H9 (cell line): ENCODE data around the gene MBD3L3. TPM values are rescaled to one million over a fixed set of nuclear protein-coding genes. Genes with fewer than 3 reads are reported as not detected.

Source experiments
- DNase-seq: peaks from one replicate; pipeline ENCODE4 v3.0.0-alpha.2; 2017
- H2AFZ ChIP-seq: one replicate; pipeline ENCODE4 v1.6.1; 2013; ENCODE audit warnings: mild to moderate bottlenecking, low read length, control low read depth, moderate library complexity
- H2AK5ac ChIP-seq: 2 replicates; pipeline ENCODE4 v1.6.1; 2013; ENCODE audit warnings: low read length, control low read depth, mixed read lengths; ENCODE audit not compliant: insufficient read length
- H2BK120ac ChIP-seq: one replicate; pipeline ENCODE4 v1.6.1; 2013; ENCODE audit warnings: low read depth, mild to moderate bottlenecking, low read length, control low read depth, inconsistent platforms; ENCODE audit not compliant: poor library complexity, severe bottlenecking
- H2BK12ac ChIP-seq: 2 replicates; pipeline ENCODE4 v1.6.1; 2013; ENCODE audit warnings: low read length, control low read depth, mixed read lengths, low read depth; ENCODE audit not compliant: insufficient read length
- H2BK15ac ChIP-seq: 2 replicates; pipeline ENCODE4 v1.6.1; 2013; ENCODE audit warnings: low read depth, low read length, control low read depth
- H2BK20ac ChIP-seq: one replicate; pipeline ENCODE4 v1.6.1; 2013; ENCODE audit warnings: low read depth, mild to moderate bottlenecking, low read length, control low read depth, inconsistent platforms; ENCODE audit not compliant: poor library complexity, severe bottlenecking
- H2BK5ac ChIP-seq: 2 replicates; pipeline ENCODE4 v1.6.1; 2013; ENCODE audit warnings: low read length, control low read depth, mixed read lengths; ENCODE audit not compliant: insufficient read length
- H3K14ac ChIP-seq: 2 replicates; pipeline ENCODE4 v1.6.1; 2013; ENCODE audit warnings: low read length, control low read depth; ENCODE audit not compliant: insufficient read depth
- H3K18ac ChIP-seq: 2 replicates; pipeline ENCODE4 v1.6.1; 2013; ENCODE audit warnings: low read depth, mild to moderate bottlenecking, mixed read lengths, low read length, control low read depth; ENCODE audit not compliant: insufficient read length
- H3K23ac ChIP-seq: 2 replicates; pipeline ENCODE4 v1.6.1; 2013; ENCODE audit warnings: low read length, control low read depth, mixed read lengths, low read depth; ENCODE audit not compliant: insufficient read length
- H3K23me2 ChIP-seq: 2 replicates; pipeline ENCODE4 v1.6.1; 2013; ENCODE audit warnings: low read depth, mild to moderate bottlenecking, mixed read lengths, low read length, control low read depth; ENCODE audit not compliant: insufficient read length, poor library complexity, severe bottlenecking
- H3K27ac ChIP-seq: 2 replicates; pipeline ENCODE4 v1.5.1; 2013; ENCODE audit warnings: low read length, control low read depth, mixed read lengths, low read depth; ENCODE audit not compliant: insufficient read length
- H3K27me3 ChIP-seq: 2 replicates; pipeline ENCODE4 v1.6.1; 2013; ENCODE audit warnings: low read length, control low read depth, inconsistent platforms; ENCODE audit not compliant: insufficient read depth
- H3K4ac ChIP-seq: 2 replicates; pipeline ENCODE4 v1.6.1; 2013; ENCODE audit warnings: low read depth, mild to moderate bottlenecking, control low read depth, inconsistent platforms, low read length, moderate library complexity
- H3K4me1 ChIP-seq: 2 replicates; pipeline ENCODE4 v1.6.1; 2013; ENCODE audit warnings: low read length, control low read depth, inconsistent platforms; ENCODE audit not compliant: insufficient read depth
- H3K4me2 ChIP-seq: 2 replicates; pipeline ENCODE4 v1.6.1; 2013; ENCODE audit warnings: low read length, control low read depth, mixed read lengths; ENCODE audit not compliant: insufficient read length, insufficient read depth
- H3K56ac ChIP-seq: 2 replicates; pipeline ENCODE4 v1.6.1; 2013; ENCODE audit warnings: low read depth, mild to moderate bottlenecking, mixed read lengths, low read length, control low read depth; ENCODE audit not compliant: insufficient read length
- H3K79me1 ChIP-seq: 2 replicates; pipeline ENCODE4 v1.6.1; 2013; ENCODE audit warnings: low read depth, mild to moderate bottlenecking, moderate library complexity, low read length, control low read depth, inconsistent platforms; ENCODE audit not compliant: insufficient read depth, poor library complexity, severe bottlenecking
- H3K79me2 ChIP-seq: 2 replicates; pipeline ENCODE4 v1.6.1; 2013; ENCODE audit warnings: low read length, control low read depth, inconsistent platforms; ENCODE audit not compliant: insufficient read depth
- H3K9ac ChIP-seq: 2 replicates; pipeline ENCODE4 v1.6.1; 2013; ENCODE audit warnings: low read length, control low read depth, mixed read lengths; ENCODE audit not compliant: insufficient read length; ENCODE audit errors: extremely low read depth
- H3K9me3 ChIP-seq: one replicate; pipeline ENCODE4 v1.6.1; 2013; ENCODE audit warnings: low read depth, low read length, inconsistent platforms; ENCODE audit not compliant: control insufficient read depth
- H3T11ph ChIP-seq: one replicate; pipeline ENCODE4 v1.6.1; 2013; ENCODE audit warnings: mild to moderate bottlenecking, low read length, control low read depth, inconsistent platforms
- H4K20me1 ChIP-seq: one replicate; pipeline ENCODE4 v1.6.1; 2013; ENCODE audit not compliant: control insufficient read depth, insufficient read length, insufficient read depth
- H4K5ac ChIP-seq: 2 replicates; pipeline ENCODE4 v1.6.1; 2013; ENCODE audit warnings: low read depth, mild to moderate bottlenecking, mixed read lengths, low read length, control low read depth; ENCODE audit not compliant: insufficient read length
- H4K8ac ChIP-seq: replicated peaks from 2 replicates; pipeline ENCODE4 v1.6.1; 2013; ENCODE audit warnings: low read length, control low read depth, mixed read lengths, low read depth; ENCODE audit not compliant: insufficient read length
- H4K91ac ChIP-seq: 2 replicates; pipeline ENCODE4 v1.6.1; 2013; ENCODE audit warnings: low read depth, mild to moderate bottlenecking, moderate library complexity, mixed read lengths, low read length, control low read depth; ENCODE audit not compliant: insufficient read length
- H3K27ac Mint-ChIP-seq, 3 experiments: 2 replicates in 2 of 3; 3 replicates in 1 of 3; pipeline ENCODE4 v1.8.0; 2020 to 2021; ENCODE audit warnings: mixed read lengths in 3 of 3, mild to moderate bottlenecking in 1 of 3, moderate library complexity in 1 of 3
- H3K27me3 Mint-ChIP-seq: 2 replicates; pipeline ENCODE4 v1.8.0; 2021; ENCODE audit warnings: low read depth, mild to moderate bottlenecking, moderate library complexity, mixed read lengths
- H3K36me3 Mint-ChIP-seq, 3 experiments: 2 replicates in 2 of 3; 3 replicates in 1 of 3; pipeline ENCODE4 v1.8.0; 2020 to 2021; ENCODE audit warnings: low read depth in 3 of 3, mixed read lengths in 3 of 3; ENCODE audit not compliant: insufficient read depth in 1 of 3
- H3K4me1 Mint-ChIP-seq, 2 experiments: 2 replicates each; pipeline ENCODE4 v1.8.0; 2020; ENCODE audit warnings: mixed read lengths in 2 of 2
- H3K4me3 Mint-ChIP-seq, 2 experiments: 2 replicates in 1 of 2; 3 replicates in 1 of 2; pipeline ENCODE4 v1.8.0; 2020 to 2021; ENCODE audit warnings: mild to moderate bottlenecking in 2 of 2, mixed read lengths in 2 of 2, moderate library complexity in 1 of 2
- H3K9me3 Mint-ChIP-seq, 2 experiments: 2 replicates in 1 of 2; 3 replicates in 1 of 2; pipeline ENCODE4 v1.8.0; 2020; ENCODE audit warnings: mild to moderate bottlenecking in 2 of 2, mixed read lengths in 2 of 2, moderate library complexity in 1 of 2
- WGBS: extraction: QIAGEN DNeasy Blood & Tissue Kit; methylation state at CpG from one replicate; pipeline ENCODE4 v1.1.7; 2013; ENCODE audit warnings: missing lambda C conversion rate, low lambda C conversion rate, mixed read lengths; ENCODE audit not compliant: insufficient read length; ENCODE audit errors: extremely low coverage; 5-methylcytosine and 5-hydroxymethylcytosine counted together
- total RNA-seq: library from RNA; stranded (reverse); gene quantifications from 2 replicates; pipeline ENCODE4 v1.2.1, GENCODE V29; 2021
- TF ChIP-seq, protein P1 (sequence below): fragments of 200-600 bp; sonication (generic); conservative IDR thresholded peaks from 3 replicates; pipeline ENCODE4 v1.8.0; 2021; ENCODE audit warnings: antibody characterized with exemption, mild to moderate bottlenecking

The MBD3L3 gene
- total RNA-seq, 1 experiment from 2014 or later = not detected

DNA sequence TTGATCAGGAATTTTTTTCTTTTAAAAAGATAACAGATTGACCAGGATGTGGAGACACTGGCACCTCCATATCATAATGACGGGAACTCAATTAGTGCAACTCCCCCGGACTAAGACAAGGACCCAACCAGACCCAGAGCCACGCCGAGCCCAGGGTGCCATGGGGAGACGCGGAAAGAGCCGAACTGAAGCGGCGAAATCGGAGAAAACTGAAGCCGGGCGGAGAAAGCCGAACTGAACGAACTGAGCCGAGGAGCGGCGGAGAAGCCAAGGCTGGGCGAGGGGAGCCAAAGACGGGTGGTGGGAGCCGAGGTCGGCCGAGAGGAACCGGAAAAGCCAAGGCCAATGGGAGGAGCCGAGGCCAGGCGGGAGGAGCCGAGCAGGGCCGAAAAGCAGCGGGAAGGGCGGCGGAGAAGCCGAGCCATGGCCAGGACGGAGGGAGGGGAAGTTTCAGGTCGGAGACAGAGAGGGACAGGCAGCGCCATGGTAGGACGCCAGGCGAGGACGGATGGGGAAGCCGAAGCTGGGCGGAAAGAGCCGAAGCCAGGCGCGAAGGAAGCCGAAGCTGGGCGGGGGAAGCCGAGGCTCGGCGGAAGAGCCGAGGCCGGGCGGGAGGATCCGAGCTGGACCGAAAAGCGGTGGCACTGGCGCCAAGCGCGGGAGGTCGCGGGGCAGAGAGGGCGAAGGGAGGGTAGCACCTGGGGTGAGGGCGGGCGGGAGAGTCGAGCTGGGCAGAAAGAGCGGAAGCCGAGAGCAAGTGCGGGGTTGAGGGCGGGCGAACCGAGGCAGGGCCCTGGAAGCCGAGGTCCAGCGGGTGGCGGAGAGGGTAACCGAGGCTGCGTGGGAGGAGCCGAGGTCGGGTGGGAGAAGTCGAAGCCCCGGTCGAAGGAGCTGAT is 40.5 kb upstream of the MBD3L3 start:
- peak; percentile 93 for DNase-seq
- Histone ChIP-seq H2BK5ac (no peak overlapping the region), H3K56ac (no peak overlapping the region), H2BK12ac (no peak overlapping the region), H3K9ac (peak overlapping the region; percentile 84), H3K23me2 (no peaks in the 10 kb centered on the region), H4K5ac (no peak overlapping the region), H2BK20ac (no peak overlapping the region), H2BK120ac (no peak overlapping the region), H3K4me1 (no peaks in the 10 kb centered on the region), H4K91ac (no peak overlapping the region), H3K79me1 (no peaks in the 10 kb centered on the region), H3K9me3 (peaks cover 5% of the 10 kb centered on the region), H2BK15ac (no peak overlapping the region), H2AK5ac (no peak overlapping the region), H3T11ph (no peak overlapping the region), H3K79me2 (no peaks in the 10 kb centered on the region), H4K20me1 (no peaks in the 10 kb centered on the region), H3K18ac (peak overlapping the region; percentile 98), H3K4me2 (peak overlapping the region; percentile 54), H3K4ac (no peak overlapping the region), H2AFZ (no peak overlapping the region), H3K23ac (no peak overlapping the region), H3K14ac (peak overlapping the region; percentile 97), H4K8ac (no peak overlapping the region), H3K27ac (peak overlapping the region; percentile 43), H3K27me3 (no peaks in the 10 kb centered on the region)
- peaks cover 37 to 38% of the 10 kb centered on the region in 2 experiments for H3K9me3 Mint-ChIP-seq
- peak overlapping the region; percentile 96 to 99 (median 98) for H3K27ac Mint-ChIP-seq
- H3K4me3 Mint-ChIP-seq = peak overlapping the region; percentile 84 to 86
- H3K36me3 Mint-ChIP-seq = peaks cover 27 to 30% (median 29%) of the 10 kb centered on the region in 3 experiments
- peaks cover 10 to 11% of the 10 kb centered on the region in 2 experiments for H3K4me1 Mint-ChIP-seq
- TF ChIP-seq, protein P1, sequence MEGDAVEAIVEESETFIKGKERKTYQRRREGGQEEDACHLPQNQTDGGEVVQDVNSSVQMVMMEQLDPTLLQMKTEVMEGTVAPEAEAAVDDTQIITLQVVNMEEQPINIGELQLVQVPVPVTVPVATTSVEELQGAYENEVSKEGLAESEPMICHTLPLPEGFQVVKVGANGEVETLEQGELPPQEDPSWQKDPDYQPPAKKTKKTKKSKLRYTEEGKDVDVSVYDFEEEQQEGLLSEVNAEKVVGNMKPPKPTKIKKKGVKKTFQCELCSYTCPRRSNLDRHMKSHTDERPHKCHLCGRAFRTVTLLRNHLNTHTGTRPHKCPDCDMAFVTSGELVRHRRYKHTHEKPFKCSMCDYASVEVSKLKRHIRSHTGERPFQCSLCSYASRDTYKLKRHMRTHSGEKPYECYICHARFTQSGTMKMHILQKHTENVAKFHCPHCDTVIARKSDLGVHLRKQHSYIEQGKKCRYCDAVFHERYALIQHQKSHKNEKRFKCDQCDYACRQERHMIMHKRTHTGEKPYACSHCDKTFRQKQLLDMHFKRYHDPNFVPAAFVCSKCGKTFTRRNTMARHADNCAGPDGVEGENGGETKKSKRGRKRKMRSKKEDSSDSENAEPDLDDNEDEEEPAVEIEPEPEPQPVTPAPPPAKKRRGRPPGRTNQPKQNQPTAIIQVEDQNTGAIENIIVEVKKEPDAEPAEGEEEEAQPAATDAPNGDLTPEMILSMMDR = no peak
- H3K27me3 Mint-ChIP-seq = peaks cover 6% of the 10 kb centered on the region
- WGBS = no CpG with 5 or more reads among the region's 78 CpGs
